H1 (cell line): ENCODE results near the gene TMEM156. TPM values are rescaled to one million over a fixed set of nuclear protein-coding genes. Genes with fewer than 3 reads are reported as not detected.

ENCODE experiments used
- CTCF ChIA-PET: fragments of 300-600 bp; sonication (Branson Sonifier 250); formaldehyde crosslinking; loops from one replicate; lab custom pipeline; 2021; ENCODE audit not compliant: partially characterized antibody; lab: Charles Lee
- POLR2A ChIA-PET: fragments of 300-600 bp; sonication (Branson Sonifier 250); formaldehyde crosslinking; loops from one replicate; lab custom pipeline; 2021; ENCODE audit warnings: inconsistent platforms; ENCODE audit not compliant: partially characterized antibody; lab: Charles Lee
- DNase-seq, 2 experiments: peaks; one replicate each; pipeline versions ENCODE4 v3.0.0 to v3.0.0-alpha.2; 2010 to 2022; ENCODE audit warnings: low spot score in 2 of 2, low read depth in 1 of 2, mixed read lengths in 1 of 2
- FAIRE-seq: peaks from 2 replicates; lab custom pipeline; 2011; peaks lifted over from hg19 to GRCh38; lab: Jason Lieb, UNC
- H2AFZ ChIP-seq: 2 replicates; pipeline ENCODE4 v1.8.1; 2012; ENCODE audit warnings: low read length, inconsistent platforms
- H2AK5ac ChIP-seq: 2 replicates; pipeline ENCODE4 v1.6.1; 2013; ENCODE audit warnings: low read depth, low read length
- H2BK120ac ChIP-seq: replicated peaks from 2 replicates; pipeline ENCODE3; 2013; ENCODE audit warnings: low read depth, low read length, inconsistent platforms
- H2BK12ac ChIP-seq: 2 replicates; pipeline ENCODE4 v1.6.1; 2013; ENCODE audit warnings: low read depth, low read length
- H2BK15ac ChIP-seq: 2 replicates; pipeline ENCODE4 v1.6.1; 2013; ENCODE audit warnings: low read length
- H2BK20ac ChIP-seq: 2 replicates; pipeline ENCODE4 v1.6.1; 2013; ENCODE audit warnings: low read length
- H2BK5ac ChIP-seq: 2 replicates; pipeline ENCODE4 v1.6.1; 2013; ENCODE audit warnings: low read depth, low read length
- H3K14ac ChIP-seq: 2 replicates; pipeline ENCODE4 v1.6.1; 2013; ENCODE audit warnings: inconsistent platforms; ENCODE audit not compliant: insufficient read length
- H3K18ac ChIP-seq: 2 replicates; pipeline ENCODE4 v1.6.1; 2013; ENCODE audit warnings: low read length; ENCODE audit errors: extremely low read depth
- H3K23ac ChIP-seq: 2 replicates; pipeline ENCODE4 v1.6.1; 2013; ENCODE audit warnings: inconsistent platforms; ENCODE audit not compliant: insufficient read length
- H3K23me2 ChIP-seq: 2 replicates; pipeline ENCODE4 v1.6.1; 2013; ENCODE audit warnings: low read depth, low read length
- H3K27ac ChIP-seq: 2 replicates; pipeline ENCODE4 v1.6.1; 2011; ENCODE audit warnings: low read depth, low read length, inconsistent platforms
- H3K27me3 ChIP-seq, 4 experiments: replicated peaks in 1 of 4; 1 replicate in 1 of 4; 2 replicates in 3 of 4; pipeline versions ENCODE4 v1.6.1 to v1.8.1; 2011 to 2013; ENCODE audit warnings: low read length in 3 of 4, mild to moderate bottlenecking in 3 of 4, inconsistent platforms in 2 of 4, mixed read lengths in 2 of 4, moderate library complexity in 1 of 4; ENCODE audit not compliant: control insufficient read depth in 3 of 4, insufficient read depth in 3 of 4; ENCODE audit errors: extremely low read depth in 1 of 4
- H3K36me3 ChIP-seq, 4 experiments: 2 replicates each; pipeline versions ENCODE4 v1.6.1 to v1.8.1; 2011 to 2013; ENCODE audit warnings: mild to moderate bottlenecking in 4 of 4, low read length in 3 of 4, moderate library complexity in 2 of 4, control low read depth in 1 of 4, inconsistent platforms in 1 of 4; ENCODE audit not compliant: insufficient read depth in 4 of 4, control insufficient read depth in 2 of 4
- H3K4ac ChIP-seq: replicated peaks from 2 replicates; pipeline ENCODE3; 2013; ENCODE audit warnings: low read length, low read depth, mixed read lengths, inconsistent platforms; ENCODE audit not compliant: insufficient read length
- H3K4me1 ChIP-seq, 4 experiments: replicated peaks in 1 of 4; 1 replicate in 1 of 4; 2 replicates in 3 of 4; pipeline versions ENCODE4 v1.6.1 to v1.8.1; 2011 to 2013; ENCODE audit warnings: low read length in 3 of 4, inconsistent platforms in 2 of 4, mixed read lengths in 1 of 4; ENCODE audit not compliant: insufficient read depth in 4 of 4, control insufficient read depth in 3 of 4
- H3K4me2 ChIP-seq, 2 experiments: 2 replicates each; pipeline versions ENCODE4 v1.6.1 to v1.8.1; 2011 to 2013; ENCODE audit warnings: low read depth in 2 of 2, low read length in 2 of 2, control low read depth in 1 of 2, inconsistent platforms in 1 of 2, mild to moderate bottlenecking in 1 of 2; ENCODE audit not compliant: insufficient read depth in 1 of 2
- H3K4me3 ChIP-seq, 4 experiments: fragments of 200-600, 300-600 bp in 1 of 4; sonication (generic), shearing (Covaris generic), sonication (Bioruptor Twin) in 1 of 4; 2 replicates each; pipeline versions ENCODE4 v1.5.1 to v1.8.1; 2011 to 2016; ENCODE audit warnings: low read length in 4 of 4, low read depth in 3 of 4, control low read depth in 2 of 4, inconsistent platforms in 2 of 4, mild to moderate bottlenecking in 2 of 4, mixed read lengths in 1 of 4, moderate library complexity in 1 of 4; ENCODE audit not compliant: insufficient read depth in 2 of 4; ENCODE audit errors: extremely low read depth in 1 of 4
- H3K56ac ChIP-seq: replicated peaks from 2 replicates; pipeline ENCODE3; 2013; ENCODE audit warnings: low read depth, mild to moderate bottlenecking, mixed read lengths, low read length, inconsistent platforms; ENCODE audit not compliant: insufficient read length
- H3K79me1 ChIP-seq: 2 replicates; pipeline ENCODE4 v1.6.1; 2013; ENCODE audit warnings: low read depth, low read length, control low read depth
- H3K79me2 ChIP-seq, 2 experiments: 2 replicates each; pipeline versions ENCODE4 v1.6.1 to v1.8.1; 2012 to 2013; ENCODE audit warnings: low read length in 2 of 2, mild to moderate bottlenecking in 2 of 2, inconsistent platforms in 1 of 2; ENCODE audit not compliant: insufficient read depth in 2 of 2, control insufficient read depth in 1 of 2
- H3K9ac ChIP-seq, 4 experiments: replicated peaks in 1 of 4; 1 replicate in 1 of 4; 2 replicates in 3 of 4; pipeline versions ENCODE4 v1.6.1 to v1.8.1; 2011 to 2013; ENCODE audit warnings: low read depth in 3 of 4, low read length in 3 of 4, control low read depth in 2 of 4, mild to moderate bottlenecking in 2 of 4, moderate library complexity in 2 of 4, inconsistent platforms in 1 of 4; ENCODE audit errors: extremely low read depth in 1 of 4
- H3K9me3 ChIP-seq, 2 experiments: 2 replicates each; pipeline versions ENCODE4 v1.6.1 to v1.8.1; 2012 to 2013; ENCODE audit warnings: mild to moderate bottlenecking in 2 of 2, moderate library complexity in 2 of 2, control low read depth in 1 of 2, inconsistent platforms in 1 of 2, low read depth in 1 of 2, low read length in 1 of 2, mixed read lengths in 1 of 2; ENCODE audit not compliant: insufficient read depth in 2 of 2
- H4K20me1 ChIP-seq, 2 experiments: replicated peaks in 1 of 2; 2 replicates each; pipeline versions ENCODE3 to v1.8.1; 2011 to 2013; ENCODE audit warnings: inconsistent platforms in 2 of 2, low read length in 2 of 2, mild to moderate bottlenecking in 1 of 2; ENCODE audit not compliant: insufficient read depth in 2 of 2, control insufficient read depth in 1 of 2
- H4K5ac ChIP-seq: 2 replicates; pipeline ENCODE4 v1.6.1; 2013; ENCODE audit warnings: low read length, low read depth, mixed read lengths, inconsistent platforms; ENCODE audit not compliant: insufficient read length
- H4K8ac ChIP-seq: 2 replicates; pipeline ENCODE4 v1.8.0; 2013; ENCODE audit warnings: mild to moderate bottlenecking, moderate library complexity, low read length, inconsistent platforms; ENCODE audit not compliant: insufficient read depth; ENCODE audit errors: extremely low read depth
- H4K91ac ChIP-seq: replicated peaks from 2 replicates; pipeline ENCODE3; 2013; ENCODE audit warnings: low read length, mixed read lengths, inconsistent platforms; ENCODE audit not compliant: insufficient read length
- CHD2 ChIP-seq: IDR thresholded peaks from 2 replicates; pipeline ENCODE4 v1.6.1; 2012; ENCODE audit warnings: low read length, improper control_type of control experiment
- EP300 ChIP-seq, 2 experiments: IDR thresholded peaks; 1 replicate in 1 of 2; 2 replicates in 1 of 2; pipeline ENCODE4 v1.6.1; 2011 to 2012; ENCODE audit warnings: low read depth in 2 of 2, low read length in 2 of 2, mild to moderate bottlenecking in 2 of 2, borderline replicate concordance in 1 of 2, inconsistent platforms in 1 of 2, moderate library complexity in 1 of 2
- GABPA ChIP-seq: IDR thresholded peaks from 2 replicates; pipeline ENCODE4 v1.6.1; 2011; ENCODE audit warnings: mild to moderate bottlenecking, low read length, moderate library complexity, borderline replicate concordance; ENCODE audit not compliant: insufficient read depth
- GTF2F1 ChIP-seq: IDR thresholded peaks from 2 replicates; pipeline ENCODE4 v1.6.1; 2012; ENCODE audit warnings: low read depth, low read length, improper control_type of control experiment, borderline replicate concordance
- JUND ChIP-seq: IDR thresholded peaks from 2 replicates; pipeline ENCODE4 v1.6.1; 2011; ENCODE audit warnings: mild to moderate bottlenecking, improper control_type of control experiment, low read length
- KDM5A ChIP-seq: fragments of 200-600 bp; IDR thresholded peaks from 2 replicates; pipeline ENCODE4 v1.7.1; 2012; ENCODE audit warnings: mild to moderate bottlenecking, low read length, inconsistent platforms, mixed read lengths
- NANOG ChIP-seq: IDR thresholded peaks from 2 replicates; pipeline ENCODE4 v1.6.1; 2011; ENCODE audit warnings: low read length, low read depth, mild to moderate bottlenecking, inconsistent platforms; ENCODE audit not compliant: insufficient read depth, poor library complexity, severe bottlenecking
- PHF8 ChIP-seq: fragments of 200-600 bp; sonication (generic); conservative IDR thresholded peaks from 2 replicates; pipeline ENCODE4 v1.7.1; 2012; ENCODE audit warnings: low read depth, mild to moderate bottlenecking, inconsistent platforms, low read length, moderate library complexity
- POLR2A ChIP-seq, 2 experiments: IDR thresholded peaks; 1 replicate in 1 of 2; 2 replicates in 1 of 2; pipeline ENCODE4 v1.6.1; 2011; ENCODE audit warnings: low read depth in 2 of 2, low read length in 2 of 2, mild to moderate bottlenecking in 2 of 2; ENCODE audit errors: control extremely low read depth in 1 of 2
- RBBP5 ChIP-seq: IDR thresholded peaks from 2 replicates; pipeline ENCODE4 v1.7.1; 2012; ENCODE audit warnings: low read depth, mild to moderate bottlenecking, inconsistent platforms, low read length, moderate library complexity, borderline replicate concordance
- TAF7 ChIP-seq: optimal IDR thresholded peaks from 2 replicates; pipeline ENCODE3; 2011; ENCODE audit warnings: low read depth, mild to moderate bottlenecking, inconsistent platforms, low read length, moderate library complexity, borderline replicate concordance
- TCF12 ChIP-seq: IDR thresholded peaks from 2 replicates; pipeline ENCODE4 v1.6.1; 2011; ENCODE audit warnings: low read depth, mild to moderate bottlenecking, low read length
- ZNF274 ChIP-seq: IDR thresholded peaks from 2 replicates; pipeline ENCODE4 v1.7.0; 2012; ENCODE audit warnings: low read length, borderline replicate concordance; ENCODE audit errors: extremely low read depth
- WGBS, 2 experiments: shearing (Covaris generic) in 1 of 2; methylation state at CpG; one replicate each; pipeline versions ENCODE4 v1.1.6 to v1.1.7; 2013 to 2015; ENCODE audit warnings: low lambda C conversion rate in 2 of 2, mixed read lengths in 2 of 2, inconsistent platforms in 1 of 2, low coverage in 1 of 2, missing lambda C conversion rate in 1 of 2; ENCODE audit not compliant: insufficient replicate concordance in 2 of 2, insufficient coverage in 1 of 2, insufficient read length in 1 of 2; ENCODE audit errors: extremely low coverage in 1 of 2, missing lambda C conversion rate in 1 of 2; 5-methylcytosine and 5-hydroxymethylcytosine counted together
- polyA plus RNA-seq, 7 experiments: library from polyadenylated mRNA; depleted of rRNA in 3 of 7; stranded (reverse) in 5 of 7; unstranded in 2 of 7; fragments of >200 nt in 5 of 7; fragments of 200-250 nt in 2 of 7; gene quantifications; 1 replicate in 5 of 7; 2 replicates in 1 of 7; 4 replicates in 1 of 7; pipeline versions ENCODE4 v1.2.1 to v1.2.3, GENCODE V29; 2011 to 2013; ENCODE audit warnings: missing spikeins in 2 of 7, mixed read lengths in 2 of 7
- total RNA-seq: library from RNA; stranded (reverse); fragmentation: NEBNext Ultra II Directional; extraction: Animal tissue kit (Norgen Biotek cat#: 25700); gene quantifications from 2 replicates; pipeline ENCODE4 v1.2.1, GENCODE V29; 2021

The TMEM156 gene
- total and polyA plus RNA-seq, 2 of the 8 experiments (the other 6 are each of a cell fraction or from before 2014, with no cell fraction given) = not detected

- no peak overlapping the region for H2AK5ac ChIP-seq
- H3K4me1 ChIP-seq = no peaks in the 10 kb centered on the region; a peak in 1 of 7 replicates
- 81% methylated on average over 3 of the region's 3 CpGs; no CpG with 5 or more reads in 1 of the 2 experiments for WGBS, 2 experiments
- H3K79me1 ChIP-seq = no peaks in the 10 kb centered on the region
- H2AFZ ChIP-seq = no peak overlapping the region
- no peak overlapping the region for H3K18ac ChIP-seq
- H3K9ac ChIP-seq = no peak overlapping the region
- H2BK12ac ChIP-seq = no peak overlapping the region
- no peak for DNase-seq
- CTCF ChIA-PET = interaction anchor here (1.1 to 1.5 kb wide), 2 partner anchors 9 to 10 kb away, joined by 3 read pairs; no protein-coding TSS in a partner anchor
- H2BK120ac ChIP-seq = no peak overlapping the region
- H3K79me2 ChIP-seq = no peaks in the 10 kb centered on the region
- H3K9me3 ChIP-seq = no peaks in the 10 kb centered on the region
- H2BK15ac ChIP-seq = no peak overlapping the region
- TF ChIP-seq TCF12 = no peak
- no peak for TF ChIP-seq TAF7
- TF ChIP-seq NANOG = no peak
- no peak for TF ChIP-seq JUND
- TF ChIP-seq KDM5A = no peak
- no peak for TF ChIP-seq ZNF274
- no peak for TF ChIP-seq GTF2F1
- no peak for TF ChIP-seq RBBP5
- no peak for TF ChIP-seq PHF8
- TF ChIP-seq EP300 (IDR thresholded peaks at IDR 0.05; ENCODE audit: borderline replicate concordance in 1 of 2, low read depth in 2 of 2, low read length in 2 of 2) = no peak
- TF ChIP-seq CHD2 = no peak
- no peak for TF ChIP-seq GABPA
- TF ChIP-seq POLR2A (IDR thresholded peaks at IDR 0.05; ENCODE audit: control extremely low read depth in 1 of 2, low read depth in 2 of 2, low read length in 2 of 2) = no peak
- TF ChIP-seq, all 59 proteins: peak for 0
- POLR2A ChIA-PET = no interaction called here
- H3K23me2 ChIP-seq = no peaks in the 10 kb centered on the region
- H3K4me2 ChIP-seq = no peak overlapping the region
- H3K23ac ChIP-seq = no peak overlapping the region
- H3K36me3 ChIP-seq = no peaks in the 10 kb centered on the region
- H3K56ac ChIP-seq = no peak overlapping the region
- no peak overlapping the region for H4K8ac ChIP-seq
- no peak overlapping the region for H4K5ac ChIP-seq
- H3K27me3 ChIP-seq = no peaks in the 10 kb centered on the region
- H2BK5ac ChIP-seq = no peak overlapping the region
- no peak overlapping the region for H2BK20ac ChIP-seq
- H3K27ac ChIP-seq = no peak overlapping the region
- no peaks in the 10 kb centered on the region for H4K20me1 ChIP-seq
- H3K4me3 ChIP-seq = no peak overlapping the region
- H3K4ac ChIP-seq = no peak overlapping the region
- no peak overlapping the region for H3K14ac ChIP-seq
- H4K91ac ChIP-seq = no peak overlapping the region
- FAIRE-seq = no peak
Measured at GRCh38 chr4:38979511-38980230, 52.5 kb downstream of the TMEM156 start.
